MCF 10A (cell line): ENCODE data around the gene ALKBH3. TPM values are rescaled to one million over a fixed set of nuclear protein-coding genes. Genes with fewer than 3 reads are reported as not detected.

Experiments
- BruUV-seq: library from RNA; stranded (reverse); fragments of 400-500 nt; replicated peaks from 2 replicates; lab custom pipeline; 2021; lab: Mats Ljungman, UMichigan
- CTCF ChIA-PET: fragments of 300-600 bp; sonication (Branson Sonifier 250); formaldehyde crosslinking; extraction: SDS; loops from one replicate; lab custom pipeline; 2021; ENCODE audit warnings: antibody characterized with exemption, inconsistent platforms; lab: Yijun Ruan, JAX
- POLR2A ChIA-PET: fragments of 300-600, 350-650 bp; sonication (Branson Sonifier 250); formaldehyde crosslinking; extraction: SDS; loops from one replicate; lab custom pipeline; 2020; ENCODE audit warnings: antibody characterized with exemption, inconsistent platforms; lab: Yijun Ruan, JAX
- DNase-seq: peaks from one replicate; pipeline ENCODE4 v3.0.0-alpha.2; 2018; ENCODE audit not compliant: unreplicated experiment
- H3K27ac Mint-ChIP-seq: one replicate; pipeline ENCODE4 v1.8.0; 2022; ENCODE audit warnings: mild to moderate bottlenecking, low read depth, mixed read lengths; ENCODE audit not compliant: unreplicated experiment
- H3K27me3 Mint-ChIP-seq: one replicate; pipeline ENCODE4 v1.8.0; 2022; ENCODE audit warnings: mixed read lengths; ENCODE audit not compliant: insufficient read depth, unreplicated experiment
- H3K36me3 Mint-ChIP-seq: one replicate; pipeline ENCODE4 v1.8.0; 2022; ENCODE audit warnings: mild to moderate bottlenecking, moderate library complexity, mixed read lengths; ENCODE audit not compliant: insufficient read depth, unreplicated experiment
- H3K4me1 Mint-ChIP-seq: one replicate; pipeline ENCODE4 v1.8.0; 2022; ENCODE audit warnings: mixed read lengths; ENCODE audit not compliant: insufficient read depth, unreplicated experiment
- H3K4me3 Mint-ChIP-seq: one replicate; pipeline ENCODE4 v1.8.0; 2022; ENCODE audit warnings: mild to moderate bottlenecking, moderate library complexity, mixed read lengths; ENCODE audit not compliant: unreplicated experiment
- H3K9me3 Mint-ChIP-seq: one replicate; pipeline ENCODE4 v1.8.0; 2022; ENCODE audit warnings: mixed read lengths; ENCODE audit not compliant: unreplicated experiment
- CTCF ChIP-seq: fragments of 200-600 bp; IDR thresholded peaks from one replicate; pipeline ENCODE4 v1.8.0; 2022; ENCODE audit warnings: antibody characterized with exemption, mild to moderate bottlenecking; ENCODE audit not compliant: unreplicated experiment
- intact Hi-C: fragments of 100-400 bp; cut with micrococcal nuclease; formaldehyde crosslinking; loops from 2 replicates; pipeline ENCODE4 v1.14.1; 2022
- total RNA-seq: library from RNA; stranded (reverse); gene quantifications from 2 replicates; pipeline ENCODE4 v1.2.3, GENCODE V29; 2022

ALKBH3 gene
- total RNA-seq, 1 experiment from 2014 or later: 76.2 TPM

- H3K27me3 Mint-ChIP-seq: peaks cover 27% of the 10 kb centered on the region
Measured at GRCh38 chr11:43951231-43951630, 70.6 kb downstream of the ALKBH3 start.

GRCh38 chr11:43952020-43952400 is 71.4 kb downstream of the ALKBH3 start:
- no peak overlapping the region for H3K27ac Mint-ChIP-seq
- no peaks in the 10 kb centered on the region for H3K9me3 Mint-ChIP-seq
- no peak overlapping the region for H3K4me3 Mint-ChIP-seq
- H3K4me1 Mint-ChIP-seq: peaks cover 7% of the 10 kb centered on the region
- intact Hi-C loops: no loop called here
- DNase-seq: no peak
- peaks cover 20% of the 10 kb centered on the region for H3K27me3 Mint-ChIP-seq
- BruUV-seq: no TSS peak
- no peak for TF ChIP-seq CTCF
- ChIA-PET POLR2A (no interaction called here), CTCF (interaction anchor here (0.8 to 0.9 kb wide), 2 partner anchors 62 kb away, joined by 3 read pairs; no protein-coding TSS in a partner anchor)
- H3K36me3 Mint-ChIP-seq: no peaks in the 10 kb centered on the region

More at GRCh38 chr11:43951231-43951630, 70.6 kb downstream of the ALKBH3 start:
- Mint-ChIP-seq H3K4me3 (no peak overlapping the region), H3K27ac (no peak overlapping the region), H3K36me3 (no peaks in the 10 kb centered on the region), H3K9me3 (no peaks in the 10 kb centered on the region), H3K4me1 (peaks cover 7% of the 10 kb centered on the region)
- intact Hi-C loops: no loop called here
- ChIA-PET CTCF (interaction anchor here (0.7 to 0.8 kb wide), 2 partner anchors 27 to 61 kb away, joined by 3 read pairs; no protein-coding TSS in a partner anchor), POLR2A (interaction anchor here (0.7 to 2.0 kb wide), 2 partner anchors 10 to 115 kb away, joined by 3 to 8 read pairs; no protein-coding TSS in a partner anchor)
- DNase-seq: no peak
- no peak for TF ChIP-seq CTCF
- BruUV-seq: no TSS peak

- no peak for TF ChIP-seq CTCF
- Mint-ChIP-seq H3K4me1 (peaks cover 7% of the 10 kb centered on the region), H3K27ac (no peak overlapping the region), H3K36me3 (no peaks in the 10 kb centered on the region), H3K27me3 (peaks cover 13% of the 10 kb centered on the region), H3K9me3 (no peaks in the 10 kb centered on the region), H3K4me3 (no peak overlapping the region)
- no TSS peak for BruUV-seq
- ChIA-PET POLR2A (no interaction called here), CTCF (interaction anchor here (0.9 kb wide), 1 partner anchor 63 kb away, joined by 3 read pairs; no protein-coding TSS in a partner anchor)
- DNase-seq: no peak
- intact Hi-C loops: no loop called here
Measured at GRCh38 chr11:43952401-43953342, 72.0 kb downstream of the ALKBH3 start.

- peaks cover 9% of the 10 kb centered on the region for H3K27me3 Mint-ChIP-seq
- BruUV-seq: no TSS peak
- H3K4me3 Mint-ChIP-seq: no peak overlapping the region
- CTCF ChIA-PET: no interaction called here
- H3K9me3 Mint-ChIP-seq: no peaks in the 10 kb centered on the region
- no peak for DNase-seq
- peaks cover 7% of the 10 kb centered on the region for H3K4me1 Mint-ChIP-seq
- intact Hi-C loops: no loop called here
- H3K27ac Mint-ChIP-seq: no peak overlapping the region
- TF ChIP-seq CTCF: no peak
- POLR2A ChIA-PET: no interaction called here
- no peaks in the 10 kb centered on the region for H3K36me3 Mint-ChIP-seq
Measured at GRCh38 chr11:43953521-43953920, 72.9 kb downstream of the ALKBH3 start.
